ENCODE results near the gene GREM2. TPM values are rescaled to one million over a fixed set of nuclear protein-coding genes. Genes with fewer than 3 reads are reported as not detected.

GREM2 gene
- total and polyA plus RNA-seq, 2 donors (not counting 1 experiment from before 2014, with no cell fraction given) = not detected

DNA sequence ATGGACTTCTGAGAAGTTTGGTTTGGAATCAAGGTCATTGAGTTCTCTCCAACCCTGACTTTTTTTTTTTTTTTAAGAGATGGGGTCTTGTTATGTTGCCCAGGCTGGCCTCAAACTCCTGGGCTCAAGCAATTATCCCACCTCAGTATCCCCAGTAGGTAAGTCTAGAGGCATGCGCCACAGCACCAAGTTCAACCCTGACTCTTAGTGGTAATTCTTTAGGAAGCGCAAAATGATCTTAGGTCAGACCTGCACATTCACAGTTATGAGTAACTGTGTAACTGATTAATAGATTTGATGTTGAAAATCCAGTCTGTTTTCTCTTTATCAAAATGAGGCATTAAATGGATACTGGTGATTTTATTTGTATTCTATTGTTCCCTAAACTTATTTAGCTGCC, 95.9 kb downstream of the GREM2 start:
- no CpG with 5 or more reads among the region's 2 CpGs for WGBS (ENCODE audit: insufficient coverage)
- ATAC-seq (ENCODE audit: low read depth) (no peak), DNase-seq (no peak)
- ChIA-PET CTCF (no interaction called here), POLR2A (no interaction called here)
- Histone ChIP-seq H3K4me2 (replicated peaks; ENCODE audit: low read depth, low read length, poor library complexity, severe bottlenecking) (no peak overlapping the region), H3K27me3 (replicated peaks in 1 of 4; ENCODE audit: control extremely low read depth in 1 of 4, control insufficient read depth in 3 of 4, insufficient read depth in 4 of 4, low read length in 3 of 4) (no peaks in the 10 kb centered on the region), H3K4me1 (ENCODE audit: control insufficient read depth in 2 of 2, insufficient read depth in 2 of 2, low read length in 2 of 2) (no peaks in the 10 kb centered on the region), H3K4me3 (ENCODE audit: control extremely low read depth in 1 of 5, extremely low read depth in 1 of 5, insufficient read depth in 1 of 5, low read depth in 2 of 5, low read length in 4 of 5) (no peak overlapping the region), H3K79me2 (ENCODE audit: control insufficient read depth, insufficient read depth, low read length) (no peaks in the 10 kb centered on the region), H3K27ac (ENCODE audit: low read length in 2 of 2) (no peak overlapping the region), H3K9ac (ENCODE audit: low read length) (no peak overlapping the region), H3K9me3 (ENCODE audit: control extremely low read depth in 1 of 3, control insufficient read depth in 2 of 3, insufficient read depth in 1 of 3, low read length in 2 of 3) (peaks cover 0 to under 1% (median 0%) of the 10 kb centered on the region in 3 donors), H2AFZ (ENCODE audit: insufficient read depth, low read depth, low read length, poor library complexity, severe bottlenecking) (no peak overlapping the region), H3K36me3 (replicated peaks in 1 of 2; ENCODE audit: control extremely low read depth in 1 of 2, control insufficient read depth in 1 of 2, extremely low read depth in 1 of 2, insufficient read depth in 2 of 2, low read length in 1 of 2) (no peaks in the 10 kb centered on the region), H4K20me1 (ENCODE audit: control insufficient read depth, insufficient read depth, low read length, poor library complexity, severe bottlenecking) (no peaks in the 10 kb centered on the region)
- H3K9me3 Mint-ChIP-seq (ENCODE audit: insufficient read depth) = no peaks in the 10 kb centered on the region
- H3K4me3 Mint-ChIP-seq = no peak overlapping the region
- H3K27me3 Mint-ChIP-seq = no peaks in the 10 kb centered on the region
- TF ChIP-seq, protein P1, sequence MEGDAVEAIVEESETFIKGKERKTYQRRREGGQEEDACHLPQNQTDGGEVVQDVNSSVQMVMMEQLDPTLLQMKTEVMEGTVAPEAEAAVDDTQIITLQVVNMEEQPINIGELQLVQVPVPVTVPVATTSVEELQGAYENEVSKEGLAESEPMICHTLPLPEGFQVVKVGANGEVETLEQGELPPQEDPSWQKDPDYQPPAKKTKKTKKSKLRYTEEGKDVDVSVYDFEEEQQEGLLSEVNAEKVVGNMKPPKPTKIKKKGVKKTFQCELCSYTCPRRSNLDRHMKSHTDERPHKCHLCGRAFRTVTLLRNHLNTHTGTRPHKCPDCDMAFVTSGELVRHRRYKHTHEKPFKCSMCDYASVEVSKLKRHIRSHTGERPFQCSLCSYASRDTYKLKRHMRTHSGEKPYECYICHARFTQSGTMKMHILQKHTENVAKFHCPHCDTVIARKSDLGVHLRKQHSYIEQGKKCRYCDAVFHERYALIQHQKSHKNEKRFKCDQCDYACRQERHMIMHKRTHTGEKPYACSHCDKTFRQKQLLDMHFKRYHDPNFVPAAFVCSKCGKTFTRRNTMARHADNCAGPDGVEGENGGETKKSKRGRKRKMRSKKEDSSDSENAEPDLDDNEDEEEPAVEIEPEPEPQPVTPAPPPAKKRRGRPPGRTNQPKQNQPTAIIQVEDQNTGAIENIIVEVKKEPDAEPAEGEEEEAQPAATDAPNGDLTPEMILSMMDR (IDR thresholded peaks at IDR 0.05) = no peak
- TF ChIP-seq EZH2 (IDR thresholded peaks at IDR 0.05; ENCODE audit: borderline replicate concordance, insufficient read depth, low read depth, low read length, poor library complexity, severe bottlenecking) = no peak
- H3K27ac Mint-ChIP-seq = no peak overlapping the region
- H3K4me1 Mint-ChIP-seq = no peaks in the 10 kb centered on the region
- intact Hi-C loops (cut with micrococcal nuclease) = no loop called here

DNA sequence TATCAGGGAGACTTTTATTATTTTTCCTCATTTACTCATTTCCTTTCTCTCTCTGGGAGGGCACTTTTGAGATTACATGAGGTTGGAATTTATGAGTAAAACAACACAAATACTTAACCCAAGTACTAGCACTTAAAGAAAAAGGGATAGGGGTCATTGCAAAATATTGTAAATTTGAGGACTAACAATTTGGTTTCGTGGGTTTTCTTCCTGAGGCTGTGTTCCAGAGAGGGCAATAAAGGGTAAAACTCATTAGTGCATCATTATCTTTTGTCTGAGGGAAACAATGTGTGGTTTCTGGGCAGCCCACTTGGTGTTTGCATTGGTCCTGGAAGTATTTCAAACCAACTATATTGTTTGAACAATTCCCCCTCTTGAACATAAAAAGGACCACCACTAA, 96.5 kb downstream of the GREM2 start:
- Histone ChIP-seq H3K27me3 (replicated peaks in 1 of 4; ENCODE audit: control extremely low read depth in 1 of 4, control insufficient read depth in 3 of 4, insufficient read depth in 4 of 4, low read length in 3 of 4) (no peaks in the 10 kb centered on the region), H4K20me1 (ENCODE audit: control insufficient read depth, insufficient read depth, low read length, poor library complexity, severe bottlenecking) (no peaks in the 10 kb centered on the region), H3K27ac (ENCODE audit: low read length in 2 of 2) (no peak overlapping the region), H3K4me1 (ENCODE audit: control insufficient read depth in 2 of 2, insufficient read depth in 2 of 2, low read length in 2 of 2) (no peaks in the 10 kb centered on the region), H2AFZ (ENCODE audit: insufficient read depth, low read depth, low read length, poor library complexity, severe bottlenecking) (no peak overlapping the region), H3K9ac (ENCODE audit: low read length) (no peak overlapping the region), H3K79me2 (ENCODE audit: control insufficient read depth, insufficient read depth, low read length) (no peaks in the 10 kb centered on the region), H3K4me2 (replicated peaks; ENCODE audit: low read depth, low read length, poor library complexity, severe bottlenecking) (no peak overlapping the region), H3K9me3 (ENCODE audit: control extremely low read depth in 1 of 3, control insufficient read depth in 2 of 3, insufficient read depth in 1 of 3, low read length in 2 of 3) (no peaks in the 10 kb centered on the region), H3K4me3 (ENCODE audit: control extremely low read depth in 1 of 5, extremely low read depth in 1 of 5, insufficient read depth in 1 of 5, low read depth in 2 of 5, low read length in 4 of 5) (no peak overlapping the region), H3K36me3 (replicated peaks in 1 of 2; ENCODE audit: control extremely low read depth in 1 of 2, control insufficient read depth in 1 of 2, extremely low read depth in 1 of 2, insufficient read depth in 2 of 2, low read length in 1 of 2) (no peaks in the 10 kb centered on the region)
- ChIA-PET POLR2A (no interaction called here), CTCF (no interaction called here)
- DNase-seq = no peak
- Mint-ChIP-seq H3K27me3 (no peaks in the 10 kb centered on the region), H3K4me1 (no peaks in the 10 kb centered on the region), H3K27ac (no peak overlapping the region), H3K4me3 (no peak overlapping the region), H3K9me3 (ENCODE audit: insufficient read depth) (no peaks in the 10 kb centered on the region)
- no CpG with 5 or more reads among the region's 1 CpG for WGBS (ENCODE audit: insufficient coverage)
- ATAC-seq (ENCODE audit: low read depth) = no peak
- intact Hi-C loops (cut with micrococcal nuclease) = no loop called here
- TF ChIP-seq, protein P1 (IDR thresholded peaks at IDR 0.05) = no peak
- no peak for TF ChIP-seq EZH2 (IDR thresholded peaks at IDR 0.05; ENCODE audit: borderline replicate concordance, insufficient read depth, low read depth, low read length, poor library complexity, severe bottlenecking)
